SK-N-SH (cell line): ENCODE measurements around the gene CSNK1G3.

Source experiments
- CHD2 ChIP-seq: fragments of 150-350 bp; IDR thresholded peaks from 2 replicates; pipeline ENCODE4 v1.6.1; 2018; ENCODE audit warnings: low read length; ENCODE audit not compliant: partially characterized antibody
- CTCF ChIP-seq: fragments of 200-600 bp; sonication (generic); IDR thresholded peaks from 2 replicates; pipeline ENCODE4 v1.6.1; 2017; ENCODE audit warnings: antibody characterized with exemption, mild to moderate bottlenecking, moderate library complexity
- EZH2phosphoT487 ChIP-seq: fragments of 200-600 bp; sonication (generic); IDR thresholded peaks from 2 replicates; pipeline ENCODE4 v1.6.1; 2017; ENCODE audit warnings: low read depth, mixed run types, mild to moderate bottlenecking, antibody characterized with exemption, moderate library complexity, borderline replicate concordance
- FOSL2 ChIP-seq: IDR thresholded peaks from 2 replicates; pipeline ENCODE4 v1.4.0; 2012; ENCODE audit warnings: low read depth, mild to moderate bottlenecking, moderate library complexity, borderline replicate concordance
- FOXM1 ChIP-seq: IDR thresholded peaks from 2 replicates; pipeline ENCODE4 v1.4.0; 2012; ENCODE audit warnings: low read depth, mild to moderate bottlenecking
- JUND ChIP-seq: IDR thresholded peaks from 2 replicates; pipeline ENCODE4 v1.4.0; 2012
- MAX ChIP-seq: IDR thresholded peaks from 2 replicates; pipeline ENCODE4 v1.4.0; 2012; ENCODE audit warnings: low read depth
- NRF1 ChIP-seq: IDR thresholded peaks from 2 replicates; pipeline ENCODE4 v1.6.1; 2012; ENCODE audit warnings: low read depth, mild to moderate bottlenecking, low read length
- POLR2AphosphoS5 ChIP-seq: IDR thresholded peaks from 2 replicates; pipeline ENCODE4 v1.6.1; 2012; ENCODE audit warnings: low read depth, low read length
- SIN3A ChIP-seq: IDR thresholded peaks from 2 replicates; pipeline ENCODE4 v1.6.1; 2012; ENCODE audit warnings: low read depth, mild to moderate bottlenecking, low read length, moderate library complexity, borderline replicate concordance
- TEAD4 ChIP-seq: IDR thresholded peaks from 2 replicates; pipeline ENCODE4 v1.4.0; 2012; ENCODE audit warnings: mild to moderate bottlenecking, borderline replicate concordance; ENCODE audit not compliant: insufficient read depth
- ZBTB33 ChIP-seq: IDR thresholded peaks from 2 replicates; pipeline ENCODE4 v1.4.0; 2012; ENCODE audit warnings: low read depth, borderline replicate concordance
- TF ChIP-seq, protein P1 (sequence below): IDR thresholded peaks from 2 replicates; pipeline ENCODE4 v1.4.0; 2012; ENCODE audit warnings: low read depth, borderline replicate concordance
- TF ChIP-seq, protein P2 (sequence below): IDR thresholded peaks from 2 replicates; pipeline ENCODE4 v1.6.1; 2012; ENCODE audit warnings: mild to moderate bottlenecking, low read depth, low read length, moderate library complexity

- no peak for TF ChIP-seq JUND
- no peak for TF ChIP-seq CHD2
- TF ChIP-seq POLR2AphosphoS5: no peak
- TF ChIP-seq SIN3A: no peak
- no peak for TF ChIP-seq NRF1
- TF ChIP-seq FOXM1: no peak
- TF ChIP-seq CTCF: no peak
- TF ChIP-seq ZBTB33: no peak
- TF ChIP-seq FOSL2: no peak
- TF ChIP-seq TEAD4: no peak
- TF ChIP-seq, protein P1, sequence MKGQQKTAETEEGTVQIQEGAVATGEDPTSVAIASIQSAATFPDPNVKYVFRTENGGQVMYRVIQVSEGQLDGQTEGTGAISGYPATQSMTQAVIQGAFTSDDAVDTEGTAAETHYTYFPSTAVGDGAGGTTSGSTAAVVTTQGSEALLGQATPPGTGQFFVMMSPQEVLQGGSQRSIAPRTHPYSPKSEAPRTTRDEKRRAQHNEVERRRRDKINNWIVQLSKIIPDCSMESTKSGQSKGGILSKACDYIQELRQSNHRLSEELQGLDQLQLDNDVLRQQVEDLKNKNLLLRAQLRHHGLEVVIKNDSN: no peak
- TF ChIP-seq EZH2phosphoT487: no peak
- TF ChIP-seq, protein P2, sequence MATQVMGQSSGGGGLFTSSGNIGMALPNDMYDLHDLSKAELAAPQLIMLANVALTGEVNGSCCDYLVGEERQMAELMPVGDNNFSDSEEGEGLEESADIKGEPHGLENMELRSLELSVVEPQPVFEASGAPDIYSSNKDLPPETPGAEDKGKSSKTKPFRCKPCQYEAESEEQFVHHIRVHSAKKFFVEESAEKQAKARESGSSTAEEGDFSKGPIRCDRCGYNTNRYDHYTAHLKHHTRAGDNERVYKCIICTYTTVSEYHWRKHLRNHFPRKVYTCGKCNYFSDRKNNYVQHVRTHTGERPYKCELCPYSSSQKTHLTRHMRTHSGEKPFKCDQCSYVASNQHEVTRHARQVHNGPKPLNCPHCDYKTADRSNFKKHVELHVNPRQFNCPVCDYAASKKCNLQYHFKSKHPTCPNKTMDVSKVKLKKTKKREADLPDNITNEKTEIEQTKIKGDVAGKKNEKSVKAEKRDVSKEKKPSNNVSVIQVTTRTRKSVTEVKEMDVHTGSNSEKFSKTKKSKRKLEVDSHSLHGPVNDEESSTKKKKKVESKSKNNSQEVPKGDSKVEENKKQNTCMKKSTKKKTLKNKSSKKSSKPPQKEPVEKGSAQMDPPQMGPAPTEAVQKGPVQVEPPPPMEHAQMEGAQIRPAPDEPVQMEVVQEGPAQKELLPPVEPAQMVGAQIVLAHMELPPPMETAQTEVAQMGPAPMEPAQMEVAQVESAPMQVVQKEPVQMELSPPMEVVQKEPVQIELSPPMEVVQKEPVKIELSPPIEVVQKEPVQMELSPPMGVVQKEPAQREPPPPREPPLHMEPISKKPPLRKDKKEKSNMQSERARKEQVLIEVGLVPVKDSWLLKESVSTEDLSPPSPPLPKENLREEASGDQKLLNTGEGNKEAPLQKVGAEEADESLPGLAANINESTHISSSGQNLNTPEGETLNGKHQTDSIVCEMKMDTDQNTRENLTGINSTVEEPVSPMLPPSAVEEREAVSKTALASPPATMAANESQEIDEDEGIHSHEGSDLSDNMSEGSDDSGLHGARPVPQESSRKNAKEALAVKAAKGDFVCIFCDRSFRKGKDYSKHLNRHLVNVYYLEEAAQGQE: no peak
- no peak for TF ChIP-seq MAX
Observed at GRCh38 chr5:123511290-123511647, 708 bp upstream of the CSNK1G3 start.
